Upper lobe of right lung (tissue), 1 donor: ENCODE data around the gene ZGLP1. TPM values are rescaled to one million over a fixed set of nuclear protein-coding genes. Genes with fewer than 3 reads are reported as not detected.

Source experiments
- ATAC-seq: fragments of 200-7000 bp; cut with Tn5 transposase; one replicate; pipeline ENCODE4 v1.9.1; 2020; ENCODE audit warnings: mild to moderate bottlenecking, moderate library complexity
- DNase-seq: peaks from one replicate; pipeline ENCODE4 v3.0.0-alpha.2; 2020
- H3K27ac ChIP-seq: fragments of 200-600 bp; one replicate; pipeline ENCODE4 v1.8.0; 2022
- H3K27me3 ChIP-seq: fragments of 200-600 bp; one replicate; pipeline ENCODE4 v1.8.0; 2022; ENCODE audit warnings: mild to moderate bottlenecking
- H3K36me3 ChIP-seq: fragments of 200-600 bp; one replicate; pipeline ENCODE4 v1.8.0; 2022
- H3K4me1 ChIP-seq: fragments of 200-600 bp; one replicate; pipeline ENCODE4 v1.8.0; 2022
- H3K4me3 ChIP-seq: fragments of 200-600 bp; one replicate; pipeline ENCODE4 v1.8.0; 2022; ENCODE audit warnings: mild to moderate bottlenecking
- H3K9me3 ChIP-seq: fragments of 200-600 bp; one replicate; pipeline ENCODE4 v1.8.0; 2022
- intact Hi-C: fragments of 100-400 bp; cut with DNase I; formaldehyde crosslinking; loops from one replicate; pipeline ENCODE4 v1.11.0; 2022
- total RNA-seq: library from RNA; stranded (reverse); fragmentation: NEBNext Ultra II Directional; extraction: Animal tissue kit (Norgen Biotek cat#: 25700); gene quantifications from one replicate; pipeline ENCODE4 v1.2.1, GENCODE V29; 2021
- TF ChIP-seq, protein P1 (sequence below): fragments of 200-600 bp; IDR thresholded peaks from one replicate; pipeline ENCODE4 v1.8.0; 2022; ENCODE audit warnings: antibody characterized with exemption
- donor health status: DM: no; HTN: yes; CAD: no; lungs with severe emphysema.

Gene ZGLP1
- total RNA-seq, 1 donor from 2014 or later, result 3.8 TPM

DNA sequence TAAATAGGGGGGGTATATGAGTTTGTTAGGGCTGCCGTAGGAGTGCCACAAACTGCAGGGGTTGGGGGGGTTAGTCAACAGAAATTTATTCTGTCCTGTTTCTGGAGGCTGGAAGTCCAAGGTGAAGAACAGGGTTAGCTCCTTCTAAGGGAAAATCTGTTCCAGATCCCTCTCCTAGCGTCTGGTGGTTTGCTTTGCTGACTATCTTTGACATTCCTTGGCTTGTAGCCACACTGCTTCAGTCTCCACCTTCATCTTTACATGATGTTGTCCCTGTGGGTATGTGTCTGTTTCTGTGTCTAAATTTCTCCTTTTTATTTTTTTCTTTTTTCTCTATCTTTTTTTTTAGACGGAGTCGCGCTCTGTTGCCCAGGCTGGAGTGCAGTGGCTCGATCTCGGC lies 46.8 kb downstream of the ZGLP1 start:
- ATAC-seq, result no peak
- no peak for DNase-seq
- intact Hi-C loops, result no loop called here

DNA sequence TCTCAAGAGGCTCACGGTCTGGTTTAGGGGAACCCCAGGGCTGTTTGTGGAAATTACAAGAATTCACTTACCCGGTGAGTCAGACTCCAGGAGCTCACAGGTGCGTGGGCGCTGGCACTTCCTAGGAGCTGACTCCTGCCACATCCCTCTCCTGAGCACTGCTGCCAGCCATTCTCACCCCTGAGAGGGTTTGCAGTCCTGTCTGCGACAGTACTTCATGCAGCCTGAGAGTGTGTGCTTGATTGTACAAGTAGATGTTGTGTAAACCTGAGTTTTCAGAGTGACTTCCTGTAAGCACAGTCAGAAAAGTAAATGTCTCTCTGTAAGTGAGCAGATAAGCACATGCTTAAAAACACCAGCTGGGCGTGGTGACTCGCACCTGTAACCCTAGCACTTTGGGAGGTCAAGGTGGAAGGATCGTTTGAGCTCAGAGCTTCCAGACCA lies 49.5 kb downstream of the ZGLP1 start:
- H3K4me1 ChIP-seq, result peaks cover 9% of the 10 kb centered on the region
- peak overlapping the region; percentile 78 for H3K27ac ChIP-seq
- ATAC-seq (peak; percentile 89), DNase-seq (peak; percentile 93)
- TF ChIP-seq, protein P1, sequence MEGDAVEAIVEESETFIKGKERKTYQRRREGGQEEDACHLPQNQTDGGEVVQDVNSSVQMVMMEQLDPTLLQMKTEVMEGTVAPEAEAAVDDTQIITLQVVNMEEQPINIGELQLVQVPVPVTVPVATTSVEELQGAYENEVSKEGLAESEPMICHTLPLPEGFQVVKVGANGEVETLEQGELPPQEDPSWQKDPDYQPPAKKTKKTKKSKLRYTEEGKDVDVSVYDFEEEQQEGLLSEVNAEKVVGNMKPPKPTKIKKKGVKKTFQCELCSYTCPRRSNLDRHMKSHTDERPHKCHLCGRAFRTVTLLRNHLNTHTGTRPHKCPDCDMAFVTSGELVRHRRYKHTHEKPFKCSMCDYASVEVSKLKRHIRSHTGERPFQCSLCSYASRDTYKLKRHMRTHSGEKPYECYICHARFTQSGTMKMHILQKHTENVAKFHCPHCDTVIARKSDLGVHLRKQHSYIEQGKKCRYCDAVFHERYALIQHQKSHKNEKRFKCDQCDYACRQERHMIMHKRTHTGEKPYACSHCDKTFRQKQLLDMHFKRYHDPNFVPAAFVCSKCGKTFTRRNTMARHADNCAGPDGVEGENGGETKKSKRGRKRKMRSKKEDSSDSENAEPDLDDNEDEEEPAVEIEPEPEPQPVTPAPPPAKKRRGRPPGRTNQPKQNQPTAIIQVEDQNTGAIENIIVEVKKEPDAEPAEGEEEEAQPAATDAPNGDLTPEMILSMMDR, result no peak
- H3K27me3 ChIP-seq, result no peaks in the 10 kb centered on the region
- peaks cover 34% of the 10 kb centered on the region for H3K36me3 ChIP-seq
- H3K4me3 ChIP-seq, result no peak overlapping the region
- no peaks in the 10 kb centered on the region for H3K9me3 ChIP-seq
- intact Hi-C loops, result no loop called here

More for the DNA sequence above, 46.8 kb downstream of the ZGLP1 start:
- H3K27ac ChIP-seq, result no peak overlapping the region
- TF ChIP-seq, protein P1, result no peak
- H3K9me3 ChIP-seq, result no peaks in the 10 kb centered on the region
- H3K27me3 ChIP-seq, result no peaks in the 10 kb centered on the region
- peaks cover 9% of the 10 kb centered on the region for H3K4me1 ChIP-seq
- H3K4me3 ChIP-seq, result no peak overlapping the region
- H3K36me3 ChIP-seq, result peaks cover 10% of the 10 kb centered on the region

- TF ChIP-seq, protein P1, result peak; percentile 77
- DNase-seq, result peak; percentile 92
- Histone ChIP-seq H3K4me3 (no peak overlapping the region), H3K9me3 (no peaks in the 10 kb centered on the region), H3K27ac (peak overlapping the region; percentile 78), H3K27me3 (no peaks in the 10 kb centered on the region), H3K4me1 (peaks cover 9% of the 10 kb centered on the region), H3K36me3 (peaks cover 42% of the 10 kb centered on the region)
- intact Hi-C loops, result loop anchor here (5.0 kb wide), 1 partner anchor 143 kb away; the partner anchor contains the start of gene CDC37
- ATAC-seq, result peak; percentile 86
These were observed 50.3 kb downstream of the ZGLP1 start for GRCh38 chr19:10259162-10259905.

- no peak for ATAC-seq
- Histone ChIP-seq H3K4me1 (peaks cover 9% of the 10 kb centered on the region), H3K27ac (no peak overlapping the region), H3K9me3 (no peaks in the 10 kb centered on the region), H3K4me3 (no peak overlapping the region), H3K36me3 (peaks cover 49% of the 10 kb centered on the region), H3K27me3 (no peaks in the 10 kb centered on the region)
- DNase-seq, result no peak
- TF ChIP-seq, protein P1, result no peak
- intact Hi-C loops, result loop anchor here (5.0 kb wide), 1 partner anchor 144 kb away; the partner anchor contains the start of gene CDC37
These were observed 51.4 kb downstream of the ZGLP1 start for GRCh38 chr19:10258080-10258710.

DNA sequence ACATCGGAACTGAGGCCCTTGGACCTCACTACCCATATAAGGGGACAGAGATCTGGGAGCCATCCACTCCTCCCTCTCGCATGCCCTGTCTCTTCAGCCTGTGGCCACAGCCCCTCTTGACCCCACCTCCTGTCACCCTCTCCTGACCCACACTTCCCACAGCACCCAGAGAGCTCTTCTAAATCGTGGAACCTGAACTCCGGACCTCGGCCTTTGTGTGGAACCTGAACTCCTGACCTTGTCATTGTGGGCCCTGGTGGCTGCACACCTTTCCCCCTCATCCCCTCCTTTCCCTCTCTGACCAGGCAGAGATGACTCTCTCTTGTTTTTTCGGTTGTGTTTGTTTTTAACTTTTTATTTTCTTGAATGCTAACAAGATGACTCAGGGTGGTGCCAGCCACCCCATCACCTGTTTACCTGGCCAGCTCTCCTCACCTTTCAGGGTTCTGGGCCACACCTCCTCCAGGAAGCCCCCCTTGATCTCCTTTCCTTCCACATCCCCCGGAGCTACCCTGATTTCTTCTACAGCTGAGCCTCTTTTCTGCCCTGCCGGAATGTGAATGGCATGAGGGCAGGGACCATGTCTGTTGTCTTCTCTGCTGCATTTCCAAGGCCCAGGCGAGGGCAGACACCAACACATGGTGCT lies 52.5 kb downstream of the ZGLP1 start:
- TF ChIP-seq, protein P1, result no peak
- Histone ChIP-seq H3K27me3 (no peaks in the 10 kb centered on the region), H3K4me3 (no peak overlapping the region)

More for the DNA sequence above, 52.5 kb downstream of the ZGLP1 start:
- peaks cover 16% of the 10 kb centered on the region for H3K4me1 ChIP-seq
- H3K9me3 ChIP-seq, result no peaks in the 10 kb centered on the region
- DNase-seq (no peak), ATAC-seq (no peak)
- intact Hi-C loops, result loop anchor here (5.0 kb wide), 1 partner anchor 145 kb away; the partner anchor contains the start of gene CDC37
- H3K36me3 ChIP-seq, result peaks cover 49% of the 10 kb centered on the region
- no peak overlapping the region for H3K27ac ChIP-seq
